ENCODE results near the gene GNAS-AS1.
A peak's percentile ranks its signal among the peaks of the same experiment; 100 is the strongest.

The GNAS-AS1 gene

GRCh38 chr20:58871533-58872102, 20.9 kb upstream of the GNAS-AS1 start:
- Histone ChIP-seq H2BK15ac (replicated peaks; ENCODE audit: low read depth) (no peak overlapping the region), H3K4ac (ENCODE audit: low read depth, low read length) (no peak overlapping the region), H4K8ac (ENCODE audit: low read depth, low read length) (no peak overlapping the region), H3K27me3 (ENCODE audit: insufficient read depth, low read length, poor library complexity) (no peaks in the 10 kb centered on the region), H3K4me3 (ENCODE audit: low read length) (no peak overlapping the region), H3K56ac (ENCODE audit: low read length) (no peak overlapping the region), H3K9ac (ENCODE audit: low read length) (no peak overlapping the region), H3K79me1 (ENCODE audit: low read length) (no peaks in the 10 kb centered on the region), H2BK5ac (ENCODE audit: low read length) (no peak overlapping the region), H3K79me2 (ENCODE audit: control insufficient read depth, insufficient read depth, low read length) (no peaks in the 10 kb centered on the region), H3K4me1 (ENCODE audit: control insufficient read depth, low read depth, low read length) (no peaks in the 10 kb centered on the region), H4K5ac (ENCODE audit: low read length) (no peak overlapping the region), H3K18ac (ENCODE audit: low read length) (no peak overlapping the region), H2BK120ac (ENCODE audit: low read depth, low read length) (no peak overlapping the region), H3K27ac (ENCODE audit: low read depth, low read length) (no peak overlapping the region), H3K36me3 (ENCODE audit: control insufficient read depth, insufficient read depth, low read length) (no peaks in the 10 kb centered on the region), H3K4me2 (ENCODE audit: low read length) (no peak overlapping the region), H2AK5ac (ENCODE audit: low read length) (no peak overlapping the region), H3K23ac (ENCODE audit: low read length) (no peak overlapping the region)
- no CpG with 5 or more reads among the region's 8 CpGs for WGBS (ENCODE audit: extremely low coverage, insufficient coverage, low lambda C conversion rate)
- no peak for DNase-seq

GRCh38 chr20:58870293-58871014, 19.8 kb upstream of the GNAS-AS1 start:
- Histone ChIP-seq H3K79me2 (ENCODE audit: control insufficient read depth, insufficient read depth, low read length) (no peaks in the 10 kb centered on the region), H3K4me1 (ENCODE audit: control insufficient read depth, low read depth, low read length) (no peaks in the 10 kb centered on the region), H3K27me3 (ENCODE audit: insufficient read depth, low read length, poor library complexity) (no peaks in the 10 kb centered on the region), H3K23ac (ENCODE audit: low read length) (no peak overlapping the region), H2BK15ac (replicated peaks; ENCODE audit: low read depth) (no peak overlapping the region), H3K4me3 (ENCODE audit: low read length) (no peak overlapping the region), H4K8ac (ENCODE audit: low read depth, low read length) (no peak overlapping the region), H3K18ac (ENCODE audit: low read length) (no peak overlapping the region), H3K4me2 (ENCODE audit: low read length) (no peak overlapping the region), H3K36me3 (ENCODE audit: control insufficient read depth, insufficient read depth, low read length) (no peaks in the 10 kb centered on the region), H3K27ac (ENCODE audit: low read depth, low read length) (no peak overlapping the region), H2AK5ac (ENCODE audit: low read length) (no peak overlapping the region), H2BK120ac (ENCODE audit: low read depth, low read length) (no peak overlapping the region), H3K9ac (ENCODE audit: low read length) (no peak overlapping the region), H3K79me1 (ENCODE audit: low read length) (no peaks in the 10 kb centered on the region), H4K5ac (ENCODE audit: low read length) (no peak overlapping the region), H2BK5ac (ENCODE audit: low read length) (no peak overlapping the region), H3K56ac (ENCODE audit: low read length) (no peak overlapping the region), H3K4ac (ENCODE audit: low read depth, low read length) (no peak overlapping the region)
- DNase-seq = peak; percentile 78
- WGBS (ENCODE audit: extremely low coverage, insufficient coverage, low lambda C conversion rate) = no CpG with 5 or more reads among the region's 7 CpGs

GRCh38 chr20:58869662-58870227, 19.0 kb upstream of the GNAS-AS1 start:
- Histone ChIP-seq H3K23ac (ENCODE audit: low read length) (no peak overlapping the region), H2BK15ac (replicated peaks; ENCODE audit: low read depth) (no peak overlapping the region), H4K8ac (ENCODE audit: low read depth, low read length) (no peak overlapping the region), H3K79me1 (ENCODE audit: low read length) (no peaks in the 10 kb centered on the region), H2BK120ac (ENCODE audit: low read depth, low read length) (no peak overlapping the region), H2AK5ac (ENCODE audit: low read length) (no peak overlapping the region), H3K4ac (ENCODE audit: low read depth, low read length) (no peak overlapping the region), H3K4me1 (ENCODE audit: control insufficient read depth, low read depth, low read length) (no peaks in the 10 kb centered on the region), H4K5ac (ENCODE audit: low read length) (no peak overlapping the region), H3K27ac (ENCODE audit: low read depth, low read length) (no peak overlapping the region), H3K27me3 (ENCODE audit: insufficient read depth, low read length, poor library complexity) (no peaks in the 10 kb centered on the region), H3K4me2 (ENCODE audit: low read length) (no peak overlapping the region), H3K9ac (ENCODE audit: low read length) (no peak overlapping the region), H2BK5ac (ENCODE audit: low read length) (no peak overlapping the region), H3K56ac (ENCODE audit: low read length) (no peak overlapping the region), H3K18ac (ENCODE audit: low read length) (no peak overlapping the region), H3K79me2 (ENCODE audit: control insufficient read depth, insufficient read depth, low read length) (no peaks in the 10 kb centered on the region), H3K4me3 (ENCODE audit: low read length) (no peak overlapping the region), H3K36me3 (ENCODE audit: control insufficient read depth, insufficient read depth, low read length) (no peaks in the 10 kb centered on the region)
- no peak for DNase-seq
- WGBS (ENCODE audit: extremely low coverage, insufficient coverage, low lambda C conversion rate) = no CpG with 5 or more reads among the region's 7 CpGs

- no peak overlapping the region for H2BK15ac ChIP-seq (replicated peaks; ENCODE audit: low read depth)
- H3K27me3 ChIP-seq (ENCODE audit: insufficient read depth, low read length, poor library complexity) = no peaks in the 10 kb centered on the region
- no peaks in the 10 kb centered on the region for H3K79me1 ChIP-seq (ENCODE audit: low read length)
- H3K56ac ChIP-seq (ENCODE audit: low read length) = no peak overlapping the region
- no peaks in the 10 kb centered on the region for H3K36me3 ChIP-seq (ENCODE audit: control insufficient read depth, insufficient read depth, low read length)
- no peak overlapping the region for H3K4me2 ChIP-seq (ENCODE audit: low read length)
- WGBS (ENCODE audit: extremely low coverage, insufficient coverage, low lambda C conversion rate) = no CpG with 5 or more reads among the region's 14 CpGs
- no peak overlapping the region for H2BK5ac ChIP-seq (ENCODE audit: low read length)
- no peak overlapping the region for H3K27ac ChIP-seq (ENCODE audit: low read depth, low read length)
- no peak overlapping the region for H3K4ac ChIP-seq (ENCODE audit: low read depth, low read length)
- no peak overlapping the region for H2AK5ac ChIP-seq (ENCODE audit: low read length)
- H2BK120ac ChIP-seq (ENCODE audit: low read depth, low read length) = no peak overlapping the region
- H3K9ac ChIP-seq (ENCODE audit: low read length) = no peak overlapping the region
- H3K4me3 ChIP-seq (ENCODE audit: low read length) = no peak overlapping the region
- H4K5ac ChIP-seq (ENCODE audit: low read length) = no peak overlapping the region
- no peak overlapping the region for H3K23ac ChIP-seq (ENCODE audit: low read length)
- no peak overlapping the region for H3K18ac ChIP-seq (ENCODE audit: low read length)
- H4K8ac ChIP-seq (ENCODE audit: low read depth, low read length) = no peak overlapping the region
- H3K79me2 ChIP-seq (ENCODE audit: control insufficient read depth, insufficient read depth, low read length) = no peaks in the 10 kb centered on the region
- H3K4me1 ChIP-seq (ENCODE audit: control insufficient read depth, low read depth, low read length) = no peaks in the 10 kb centered on the region
- DNase-seq = no peak
Measured at GRCh38 chr20:58868795-58869194, 18.1 kb upstream of the GNAS-AS1 start.

- Histone ChIP-seq H2BK15ac (replicated peaks; ENCODE audit: low read depth) (no peak overlapping the region), H3K56ac (ENCODE audit: low read length) (no peak overlapping the region), H3K18ac (ENCODE audit: low read length) (no peak overlapping the region), H4K5ac (ENCODE audit: low read length) (no peak overlapping the region), H3K27me3 (ENCODE audit: insufficient read depth, low read length, poor library complexity) (no peaks in the 10 kb centered on the region), H2BK120ac (ENCODE audit: low read depth, low read length) (no peak overlapping the region), H3K79me1 (ENCODE audit: low read length) (no peaks in the 10 kb centered on the region), H3K79me2 (ENCODE audit: control insufficient read depth, insufficient read depth, low read length) (no peaks in the 10 kb centered on the region), H3K9ac (ENCODE audit: low read length) (no peak overlapping the region), H3K4me3 (ENCODE audit: low read length) (no peak overlapping the region), H2BK5ac (ENCODE audit: low read length) (no peak overlapping the region), H3K4me2 (ENCODE audit: low read length) (no peak overlapping the region), H3K4ac (ENCODE audit: low read depth, low read length) (no peak overlapping the region), H3K36me3 (ENCODE audit: control insufficient read depth, insufficient read depth, low read length) (no peaks in the 10 kb centered on the region), H2AK5ac (ENCODE audit: low read length) (no peak overlapping the region), H3K27ac (ENCODE audit: low read depth, low read length) (no peak overlapping the region), H3K4me1 (ENCODE audit: control insufficient read depth, low read depth, low read length) (no peaks in the 10 kb centered on the region), H3K23ac (ENCODE audit: low read length) (no peak overlapping the region), H4K8ac (ENCODE audit: low read depth, low read length) (no peak overlapping the region)
- no CpG with 5 or more reads among the region's 5 CpGs for WGBS (ENCODE audit: extremely low coverage, insufficient coverage, low lambda C conversion rate)
- no peak for DNase-seq
Measured at GRCh38 chr20:58867211-58867610, 16.5 kb upstream of the GNAS-AS1 start.
